GM18858 (cell line): Measurements from ENCODE around the gene ZBTB7C.

Experiments
- ATAC-seq: cut with Tn5 transposase; IDR thresholded peaks from one replicate; pipeline ENCODE4 v1.9.1; 2021; ENCODE audit not compliant: unreplicated experiment

Gene ZBTB7C

GRCh38 chr18:48100651-48101165 is 308.5 kb downstream of the ZBTB7C start:
- no peak for ATAC-seq

GRCh38 chr18:48100165-48100575 is 309.0 kb downstream of the ZBTB7C start:
- ATAC-seq = no peak

GRCh38 chr18:48099481-48100164 is 309.6 kb downstream of the ZBTB7C start:
- no peak for ATAC-seq

DNA sequence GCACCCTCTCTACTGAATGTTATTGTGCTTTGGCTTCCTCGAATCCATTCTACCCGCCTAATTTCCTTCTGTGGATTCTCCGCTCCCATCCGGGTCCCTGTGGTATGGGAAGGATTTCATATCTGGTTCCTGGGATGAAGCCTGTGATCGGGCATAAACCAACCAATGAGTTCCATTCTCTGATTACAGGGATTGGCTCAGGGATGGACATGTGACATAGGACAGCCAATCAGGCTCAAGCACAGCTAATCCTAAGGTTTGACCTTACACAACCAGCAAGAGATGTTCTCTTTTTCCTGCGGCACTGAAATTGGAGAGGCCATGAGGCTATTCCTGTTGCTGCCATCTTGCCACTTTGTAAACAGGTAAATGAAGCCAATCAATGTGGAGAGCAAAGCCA is 310.6 kb downstream of the ZBTB7C start:
- ATAC-seq = no peak

- no peak for ATAC-seq
Measured at GRCh38 chr18:48098007-48098406, 311.2 kb downstream of the ZBTB7C start.

GRCh38 chr18:48095726-48096125 is 313.5 kb downstream of the ZBTB7C start:
- no peak for ATAC-seq

GRCh38 chr18:48093104-48093503 is 316.1 kb downstream of the ZBTB7C start:
- no peak for ATAC-seq

GRCh38 chr18:48091869-48092497 is 317.2 kb downstream of the ZBTB7C start:
- ATAC-seq = no peak

DNA sequence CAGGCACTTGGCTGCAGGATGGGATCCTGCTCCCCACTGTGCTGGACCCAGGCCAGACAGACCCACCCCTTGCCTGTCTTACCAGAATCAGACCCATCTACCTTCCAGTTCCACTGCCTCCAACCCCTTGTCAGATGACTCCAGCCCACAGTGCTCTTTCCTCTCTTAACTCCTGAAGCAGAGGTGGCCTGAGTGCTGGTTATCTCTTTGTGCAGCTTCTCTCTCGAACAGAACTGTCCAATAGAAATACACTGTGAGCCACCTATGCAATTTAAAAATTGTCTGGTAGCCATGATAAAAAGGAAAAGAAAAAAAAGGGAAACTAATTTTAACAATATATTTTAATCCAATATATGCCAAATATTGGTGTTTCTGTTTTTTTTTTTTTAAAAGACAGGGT is 318.5 kb downstream of the ZBTB7C start:
- no peak for ATAC-seq

DNA sequence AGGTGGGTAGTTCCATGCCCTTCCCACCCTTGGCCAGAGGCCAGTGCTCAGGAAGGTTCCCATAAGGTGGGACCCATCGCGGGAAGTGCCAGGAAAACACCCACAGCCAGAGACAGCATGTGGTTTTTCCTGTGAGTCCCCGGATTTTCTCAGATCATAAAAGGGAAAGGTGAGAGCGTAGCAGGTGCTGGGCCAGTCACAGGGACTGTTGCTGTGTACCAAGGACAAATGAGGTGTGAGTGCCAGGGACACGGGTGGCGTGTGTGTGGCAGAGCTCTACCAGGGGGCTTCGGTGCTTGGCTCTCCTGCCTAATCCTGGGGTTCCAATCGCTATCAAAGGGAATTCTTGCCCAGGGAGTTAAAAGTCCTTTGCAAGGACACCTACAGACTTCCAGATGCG is 319.2 kb downstream of the ZBTB7C start:
- ATAC-seq = no peak

GRCh38 chr18:48085781-48086487 is 323.2 kb downstream of the ZBTB7C start:
- ATAC-seq = no peak

GRCh38 chr18:48084858-48085257 is 324.3 kb downstream of the ZBTB7C start:
- ATAC-seq = no peak

DNA sequence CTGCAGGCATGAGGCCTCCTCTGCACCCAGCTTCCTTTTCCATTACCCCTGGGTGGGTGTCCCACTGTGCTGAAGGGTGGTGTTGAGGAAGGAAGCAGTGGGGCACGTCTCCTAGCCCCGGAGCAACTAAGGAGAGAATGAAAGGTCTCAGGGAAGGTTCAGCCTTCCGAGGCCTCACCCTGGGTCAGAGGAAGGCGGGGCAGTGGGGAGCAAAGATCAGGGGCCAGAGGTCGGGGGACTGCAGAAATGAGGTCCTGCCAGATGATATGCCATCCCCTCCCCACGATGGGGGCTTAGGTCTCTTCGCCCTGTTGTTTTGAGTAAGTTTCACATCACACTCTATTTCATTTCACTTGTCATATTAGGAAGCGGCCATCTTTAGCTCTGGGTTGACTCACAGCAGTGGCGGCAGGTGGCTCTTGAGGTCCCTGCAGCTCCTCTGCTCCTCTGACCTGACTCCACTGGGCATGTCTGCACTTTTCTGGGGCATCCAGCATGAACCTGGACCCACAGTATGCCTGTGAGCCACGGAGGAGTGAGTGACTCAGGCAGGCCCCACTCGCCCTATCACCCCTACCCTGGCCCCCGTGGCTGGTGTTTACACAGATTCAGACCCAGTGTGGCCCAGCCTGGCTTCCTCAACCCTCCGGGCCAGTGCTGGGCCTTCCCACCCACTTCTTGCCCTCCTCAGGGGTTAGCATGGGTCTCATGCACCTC is 325.0 kb downstream of the ZBTB7C start:
- ATAC-seq = no peak

DNA sequence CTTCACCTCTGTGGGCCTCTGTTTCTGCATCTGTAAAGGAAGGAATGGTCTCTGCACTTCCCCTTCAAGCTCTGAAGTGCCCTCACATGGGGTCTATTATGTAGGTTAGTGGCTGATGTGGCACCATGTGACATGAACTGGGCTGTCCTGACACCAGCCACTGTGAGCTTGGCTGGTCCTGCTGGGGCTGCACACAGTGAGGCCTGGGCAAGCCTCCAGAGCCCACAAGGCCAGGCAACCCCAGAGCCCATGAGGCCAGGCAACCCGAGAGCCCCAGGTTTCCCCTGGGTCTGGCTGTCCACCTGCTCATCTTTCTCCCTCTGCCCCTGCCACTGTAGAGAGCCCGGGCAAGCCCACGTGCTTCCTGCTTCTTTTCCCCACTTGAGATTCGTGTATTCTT is 328.6 kb downstream of the ZBTB7C start:
- no peak for ATAC-seq

DNA sequence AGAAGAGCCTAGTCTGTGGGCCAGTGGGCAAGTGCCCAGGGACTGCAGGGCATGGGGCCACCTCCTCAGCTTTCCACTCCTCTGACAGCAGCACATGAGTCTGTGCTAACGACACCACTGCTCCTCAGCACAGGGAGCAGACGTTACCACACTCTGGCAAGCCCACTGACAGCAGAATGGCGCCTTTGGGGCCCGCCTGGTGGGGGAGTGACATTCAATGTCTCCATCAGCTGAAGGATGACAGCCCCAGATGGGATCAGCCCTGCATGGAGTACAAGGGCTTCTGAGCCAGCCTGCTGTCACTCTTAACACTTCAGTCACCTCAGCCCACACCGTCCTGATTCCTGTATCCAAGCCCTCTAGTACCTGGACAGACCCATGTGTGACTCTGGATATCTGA is 329.3 kb downstream of the ZBTB7C start:
- ATAC-seq = no peak

GRCh38 chr18:48078448-48078847 is 330.7 kb downstream of the ZBTB7C start:
- ATAC-seq = no peak

DNA sequence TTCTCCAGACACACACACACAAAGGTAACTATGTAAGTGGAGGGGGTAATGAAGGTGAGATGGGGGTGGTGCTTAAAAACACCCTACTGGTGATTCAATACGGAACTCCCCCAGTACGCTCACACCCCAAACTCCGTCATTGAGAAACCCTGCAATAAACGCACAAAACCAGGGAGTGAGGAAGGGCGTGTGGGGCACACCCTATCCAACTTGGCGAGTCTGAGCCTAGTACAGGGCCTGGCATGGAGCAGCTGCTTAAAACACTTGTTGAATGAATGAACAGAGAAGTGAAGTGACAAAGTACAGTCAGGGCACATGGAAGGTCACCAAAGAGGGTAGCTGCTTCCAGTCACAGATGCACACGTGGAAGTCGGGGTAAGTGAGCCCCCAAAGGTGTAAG is 331.9 kb downstream of the ZBTB7C start:
- ATAC-seq = no peak

GRCh38 chr18:48076461-48076860 is 332.7 kb downstream of the ZBTB7C start:
- no peak for ATAC-seq

DNA sequence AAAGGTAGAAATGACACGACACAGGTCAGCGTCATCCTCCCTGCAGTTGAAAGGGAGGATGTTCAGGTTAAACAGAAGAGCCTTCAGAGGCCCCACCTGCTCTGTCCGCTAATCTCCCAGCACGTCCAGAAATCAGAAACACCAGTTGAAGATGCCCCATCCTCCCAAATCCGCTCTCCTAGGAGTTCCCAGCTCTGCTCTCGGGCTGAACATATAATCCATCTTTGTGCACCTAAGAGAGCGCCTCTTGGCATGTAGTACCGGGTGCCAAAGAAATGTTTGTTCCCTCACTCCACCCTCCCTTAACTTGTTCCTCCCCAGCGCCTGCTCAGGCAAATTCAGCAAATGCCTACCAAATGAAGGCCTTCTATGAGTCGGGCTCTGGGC is 333.5 kb downstream of the ZBTB7C start:
- no peak for ATAC-seq

GRCh38 chr18:48074929-48075706 is 334.1 kb downstream of the ZBTB7C start:
- no peak for ATAC-seq
